Heart left ventricle (tissue), 13 donors: ENCODE data around the gene ICE1.

Experiments
- CTCF ChIP-seq, 12 donors: fragments of 200-600 bp; sonication (generic) in 4 of 12; IDR thresholded peaks; one replicate each; pipeline versions ENCODE4 v1.5.0 to v1.8.0; 2018 to 2022; ENCODE audit warnings: antibody characterized with exemption in 12 of 12, mild to moderate bottlenecking in 5 of 12
- POLR2A ChIP-seq, 2 donors: fragments of 450-650 bp; IDR thresholded peaks; one replicate each; pipeline ENCODE4 v1.6.1; 2017; ENCODE audit warnings: antibody characterized with exemption in 2 of 2, mild to moderate bottlenecking in 2 of 2, moderate library complexity in 2 of 2
- donor health status: ischemic (EF 13 %, LVEDD 7.1; RV severe dilation, severe dysfunction).
- donor health status: DM: no; HTN: yes; CAD: no.
- donor health status: DM: no; HTN: no; CAD: no.
- donor health status: ischemic (EF 25% LVEDD 6.9; RV normal size, moderate dysfunction).
- donor health status: ischemic (EF 25% LVEDD 5.7; RV mildly dilated, moderate dysfunction).
- donor health status: ischemic (EF 35%, LVEDD 5.7; RV mildly dilated, moderate dysfunction).
- donor health status: nonischemic (EF 11% LVEDD 7.7; RV severe dilation, severe dysfunction).
- donor health status: DM: yes; HTN: yes; CAD: no.
- donor health status: PGD.
- donor health status: ischemic (EF 29% LVEDD 5.4; RV normal size, mild dysfunction).
- donor health status: nonischemic (EF 23%, LVEDD 6.1; RV moderate dilation, normal function).

- TF ChIP-seq CTCF (IDR thresholded peaks at IDR 0.05) (no peak), POLR2A (IDR thresholded peaks at IDR 0.05) (no peak)
Observed at GRCh38 chr5:5505815-5506214, 83.3 kb downstream of the ICE1 start.
